Fibroblast of skin of right quadriceps (primary cell): ENCODE measurements around the gene MRPL49.
"Not testable (repeated sequence)": the region's sequence is repeated elsewhere in the genome, so short reads cannot be mapped to it uniquely, and the experiment has no call there.

Source experiments
- DNase-seq: peaks from one replicate; pipeline ENCODE4 v3.0.0-alpha.2; 2013

Gene MRPL49

DNA sequence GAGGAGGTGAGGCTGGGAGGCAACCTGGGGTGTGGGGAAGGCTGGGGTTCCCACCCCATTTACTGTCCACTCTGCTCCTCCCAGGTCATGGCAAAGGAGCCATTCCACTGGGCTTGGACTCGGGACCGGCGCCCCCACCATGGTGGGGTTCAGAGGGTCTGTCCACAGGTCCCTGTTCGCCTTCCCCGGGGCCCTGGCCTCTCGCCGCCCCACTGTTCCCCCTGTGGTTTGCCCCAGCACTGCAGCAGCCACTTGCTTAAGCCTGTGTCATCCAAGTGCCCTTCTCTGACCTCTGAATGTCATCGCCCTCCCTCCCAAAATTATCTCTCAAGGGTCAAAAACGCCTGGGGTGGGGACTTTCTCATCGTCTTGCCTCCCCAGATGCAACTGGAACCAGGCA lies 50.5 kb downstream of the MRPL49 start:
- DNase-seq, result no peak

DNA sequence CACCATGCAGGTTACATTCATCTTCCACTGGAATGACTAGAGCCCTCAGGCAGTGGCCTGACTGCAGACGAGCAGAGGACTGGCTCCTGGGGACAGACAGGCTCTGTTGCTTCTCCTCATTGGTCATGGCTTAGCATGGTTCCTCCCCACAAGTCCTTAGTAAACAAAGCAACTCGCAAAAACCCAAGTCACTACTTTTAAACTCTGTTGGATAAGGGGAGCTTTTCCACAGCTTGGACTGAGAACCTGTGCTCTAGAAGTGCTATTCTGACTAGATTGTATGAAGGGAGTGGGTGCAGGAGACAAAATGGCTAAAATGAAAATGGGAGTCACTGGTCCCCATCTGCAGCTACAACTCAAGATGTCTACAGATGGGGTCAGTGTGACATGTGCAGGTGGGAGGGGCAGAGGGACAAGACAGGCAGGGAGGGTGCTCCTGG lies 52.5 kb downstream of the MRPL49 start:
- not testable (repeated sequence) for DNase-seq
